ENCODE results near the gene RNASE11. TPM values are rescaled to one million over a fixed set of nuclear protein-coding genes. Genes with fewer than 3 reads are reported as not detected.

Gene RNASE11
- total and polyA plus RNA-seq, 9 of the 15 experiments (the other 6 are each of a cell fraction or from before 2014, with no cell fraction given): 0.16 to 0.29 (median 0.22) TPM; not detected in 6

DNA sequence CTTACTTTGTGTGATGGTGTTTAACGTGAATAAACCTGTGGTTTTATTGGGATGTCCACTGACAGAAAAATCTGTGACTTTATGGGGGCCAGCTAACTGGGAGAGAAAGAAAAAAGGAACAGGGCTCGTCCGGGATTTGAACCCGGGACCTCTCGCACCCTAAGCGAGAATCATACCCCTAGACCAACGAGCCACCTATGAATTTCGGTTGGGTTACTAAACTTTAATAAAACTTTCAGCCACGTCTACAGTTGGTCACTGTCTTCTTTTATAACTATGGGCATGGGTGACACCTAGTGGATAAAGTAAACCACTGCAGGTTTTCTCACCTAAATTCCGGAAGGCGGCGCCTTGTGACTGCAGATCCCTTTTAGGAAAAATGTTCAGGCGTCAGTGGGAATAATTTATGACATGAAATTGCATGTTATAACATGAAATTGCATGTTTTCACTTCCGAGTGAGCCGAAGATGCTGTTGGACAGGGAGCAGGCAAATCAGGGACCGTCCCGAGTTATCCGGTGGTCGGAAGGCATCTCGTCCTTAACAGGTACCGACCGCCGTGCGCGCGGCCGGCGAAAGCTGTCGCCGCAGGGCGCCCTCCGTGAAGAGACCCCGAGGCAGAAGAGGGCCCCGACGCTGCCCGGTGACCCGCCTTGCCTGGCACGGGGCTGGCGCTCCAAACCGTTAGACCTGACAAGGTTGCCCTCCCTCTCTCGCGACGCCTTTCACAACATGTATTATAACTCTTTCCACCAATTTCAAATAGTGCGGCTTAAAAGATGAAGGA, 21.6 kb upstream of the RNASE11 start (continued):
- TF ChIP-seq, protein P1, sequence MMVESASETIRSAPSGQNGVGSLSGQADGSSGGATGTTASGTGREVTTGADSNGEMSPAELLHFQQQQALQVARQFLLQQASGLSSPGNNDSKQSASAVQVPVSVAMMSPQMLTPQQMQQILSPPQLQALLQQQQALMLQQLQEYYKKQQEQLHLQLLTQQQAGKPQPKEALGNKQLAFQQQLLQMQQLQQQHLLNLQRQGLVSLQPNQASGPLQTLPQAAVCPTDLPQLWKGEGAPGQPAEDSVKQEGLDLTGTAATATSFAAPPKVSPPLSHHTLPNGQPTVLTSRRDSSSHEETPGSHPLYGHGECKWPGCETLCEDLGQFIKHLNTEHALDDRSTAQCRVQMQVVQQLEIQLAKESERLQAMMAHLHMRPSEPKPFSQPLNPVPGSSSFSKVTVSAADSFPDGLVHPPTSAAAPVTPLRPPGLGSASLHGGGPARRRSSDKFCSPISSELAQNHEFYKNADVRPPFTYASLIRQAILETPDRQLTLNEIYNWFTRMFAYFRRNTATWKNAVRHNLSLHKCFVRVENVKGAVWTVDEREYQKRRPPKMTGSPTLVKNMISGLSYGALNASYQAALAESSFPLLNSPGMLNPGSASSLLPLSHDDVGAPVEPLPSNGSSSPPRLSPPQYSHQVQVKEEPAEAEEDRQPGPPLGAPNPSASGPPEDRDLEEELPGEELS (CRISPR knock-in tag; IDR thresholded peaks at IDR 0.05; ENCODE audit: borderline replicate concordance): no peak
- no peak for TF ChIP-seq MYNN (IDR thresholded peaks at IDR 0.05)
- TF ChIP-seq MYNN (CRISPR knock-in tag; IDR thresholded peaks at IDR 0.05): no peak
- TF ChIP-seq ZNF551 (CRISPR knock-in tag; IDR thresholded peaks at IDR 0.05): no peak
- TF ChIP-seq, protein P2, sequence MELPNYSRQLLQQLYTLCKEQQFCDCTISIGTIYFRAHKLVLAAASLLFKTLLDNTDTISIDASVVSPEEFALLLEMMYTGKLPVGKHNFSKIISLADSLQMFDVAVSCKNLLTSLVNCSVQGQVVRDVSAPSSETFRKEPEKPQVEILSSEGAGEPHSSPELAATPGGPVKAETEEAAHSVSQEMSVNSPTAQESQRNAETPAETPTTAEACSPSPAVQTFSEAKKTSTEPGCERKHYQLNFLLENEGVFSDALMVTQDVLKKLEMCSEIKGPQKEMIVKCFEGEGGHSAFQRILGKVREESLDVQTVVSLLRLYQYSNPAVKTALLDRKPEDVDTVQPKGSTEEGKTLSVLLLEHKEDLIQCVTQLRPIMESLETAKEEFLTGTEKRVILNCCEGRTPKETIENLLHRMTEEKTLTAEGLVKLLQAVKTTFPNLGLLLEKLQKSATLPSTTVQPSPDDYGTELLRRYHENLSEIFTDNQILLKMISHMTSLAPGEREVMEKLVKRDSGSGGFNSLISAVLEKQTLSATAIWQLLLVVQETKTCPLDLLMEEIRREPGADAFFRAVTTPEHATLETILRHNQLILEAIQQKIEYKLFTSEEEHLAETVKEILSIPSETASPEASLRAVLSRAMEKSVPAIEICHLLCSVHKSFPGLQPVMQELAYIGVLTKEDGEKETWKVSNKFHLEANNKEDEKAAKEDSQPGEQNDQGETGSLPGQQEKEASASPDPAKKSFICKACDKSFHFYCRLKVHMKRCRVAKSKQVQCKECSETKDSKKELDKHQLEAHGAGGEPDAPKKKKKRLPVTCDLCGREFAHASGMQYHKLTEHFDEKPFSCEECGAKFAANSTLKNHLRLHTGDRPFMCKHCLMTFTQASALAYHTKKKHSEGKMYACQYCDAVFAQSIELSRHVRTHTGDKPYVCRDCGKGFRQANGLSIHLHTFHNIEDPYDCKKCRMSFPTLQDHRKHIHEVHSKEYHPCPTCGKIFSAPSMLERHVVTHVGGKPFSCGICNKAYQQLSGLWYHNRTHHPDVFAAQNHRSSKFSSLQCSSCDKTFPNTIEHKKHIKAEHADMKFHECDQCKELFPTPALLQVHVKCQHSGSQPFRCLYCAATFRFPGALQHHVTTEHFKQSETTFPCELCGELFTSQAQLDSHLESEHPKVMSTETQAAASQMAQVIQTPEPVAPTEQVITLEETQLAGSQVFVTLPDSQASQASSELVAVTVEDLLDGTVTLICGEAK (IDR thresholded peaks at IDR 0.05): peak; percentile 74
- TF ChIP-seq, protein P2 (CRISPR knock-in tag; IDR thresholded peaks at IDR 0.05): no peak
- TF ChIP-seq, protein P3, sequence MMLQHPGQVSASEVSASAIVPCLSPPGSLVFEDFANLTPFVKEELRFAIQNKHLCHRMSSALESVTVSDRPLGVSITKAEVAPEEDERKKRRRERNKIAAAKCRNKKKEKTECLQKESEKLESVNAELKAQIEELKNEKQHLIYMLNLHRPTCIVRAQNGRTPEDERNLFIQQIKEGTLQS (IDR thresholded peaks at IDR 0.05): no peak
- TF ChIP-seq, protein P3 (CRISPR knock-in tag; conservative IDR thresholded peaks at IDR 0.05): no peak
- TF ChIP-seq HDAC8 (tag; IDR thresholded peaks at IDR 0.05): no peak
- TF ChIP-seq KAT7 (CRISPR knock-in tag; IDR thresholded peaks at IDR 0.05; ENCODE audit: borderline replicate concordance): no peak
- TF ChIP-seq PTTG1 (tag; IDR thresholded peaks at IDR 0.05; ENCODE audit: low read depth): no peak
- TF ChIP-seq RBM39 (optimal IDR thresholded peaks at IDR 0.05; ENCODE audit: low read depth, low read length): no peak
- no peak for TF ChIP-seq ZBED1 (IDR thresholded peaks at IDR 0.05)
- TF ChIP-seq ZNF274 (IDR thresholded peaks at IDR 0.05; ENCODE audit: borderline replicate concordance, low read depth, low read length): no peak
- no peak for TF ChIP-seq PTRF (tag; IDR thresholded peaks at IDR 0.05)
- TF ChIP-seq MBD2 (IDR thresholded peaks at IDR 0.05; ENCODE audit: borderline replicate concordance, low read depth): no peak
- no peak for TF ChIP-seq GTF2E2 (tag; IDR thresholded peaks at IDR 0.05)

All from K562 (cell line).